NCI-H2196 (cell line): ENCODE results near the gene CAMK2B.

ENCODE experiments used
- DNase-seq: peaks from one replicate; lab custom pipeline; 2025; ENCODE audit not compliant: unreplicated experiment; lab: John Stamatoyannopoulos, UW

The CAMK2B gene

DNA sequence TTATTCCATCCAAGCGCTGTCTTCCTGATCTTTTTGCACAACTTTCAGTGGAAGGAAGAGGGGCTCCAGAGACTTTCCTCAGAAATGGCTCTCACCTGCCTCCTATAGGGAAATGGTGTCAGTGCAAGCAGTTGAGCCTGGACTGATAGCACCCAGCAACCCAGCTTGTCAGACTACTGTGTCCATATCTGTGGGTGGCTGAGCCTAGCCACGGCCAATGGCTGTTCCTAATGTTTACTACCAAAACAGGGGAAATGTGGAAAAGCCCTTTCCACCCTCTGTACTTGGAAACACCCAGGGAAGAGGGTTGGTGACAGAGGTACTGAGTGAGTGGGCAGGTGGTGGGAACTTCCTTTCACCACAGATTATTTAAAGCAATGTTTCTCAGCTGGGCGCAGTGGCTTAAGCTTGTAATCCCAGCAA lies 128.9 kb downstream of the CAMK2B start:
- peak; percentile 45 for DNase-seq

DNA sequence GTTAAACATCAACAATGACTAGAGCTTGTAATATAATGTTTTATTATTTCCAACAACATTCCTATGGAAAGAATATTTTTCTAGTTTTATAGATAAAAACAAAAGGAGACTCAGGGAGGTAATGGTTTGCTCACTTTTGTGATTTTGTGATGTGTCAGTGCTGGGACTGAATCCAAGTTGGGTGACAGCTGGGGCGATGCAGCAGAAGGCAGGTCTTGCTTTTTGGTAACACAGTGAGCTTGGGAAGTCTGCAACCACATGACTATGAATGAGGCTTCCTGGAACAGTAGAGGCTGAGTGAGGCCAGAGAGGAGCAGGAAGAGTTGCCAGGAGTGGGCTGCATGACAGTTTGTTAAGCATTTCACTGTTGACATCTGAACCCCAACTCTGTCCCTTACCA lies 129.5 kb downstream of the CAMK2B start:
- DNase-seq: no peak

DNA sequence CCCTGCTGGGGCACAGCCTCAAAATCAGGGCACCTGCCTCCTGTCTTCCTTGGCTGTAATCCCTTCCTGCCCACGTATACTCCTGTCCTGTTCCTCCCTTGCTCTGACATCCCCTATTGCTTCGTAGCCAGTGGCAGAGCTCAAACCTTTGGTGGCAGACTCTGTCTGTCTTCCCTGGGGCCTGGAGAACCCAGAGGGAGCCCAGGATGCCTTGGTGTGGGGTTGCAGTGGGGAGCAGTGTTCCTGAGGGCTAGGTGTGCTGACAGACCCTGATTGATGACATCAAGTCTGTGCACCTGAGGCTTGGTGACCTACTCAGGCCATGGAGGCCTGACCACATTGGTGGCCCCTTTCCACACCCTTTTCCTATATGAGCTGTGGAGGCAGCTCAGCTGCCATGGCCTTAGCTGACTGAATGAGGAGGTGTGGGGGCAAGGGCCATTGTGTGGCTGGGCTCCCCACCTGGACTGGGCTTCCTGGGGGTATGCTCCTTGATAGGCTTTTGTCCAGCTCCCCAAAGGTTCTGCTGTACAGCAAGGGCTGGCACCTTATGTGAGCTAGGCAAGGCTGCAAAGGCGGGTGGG lies 130.7 kb downstream of the CAMK2B start:
- no peak for DNase-seq

DNA sequence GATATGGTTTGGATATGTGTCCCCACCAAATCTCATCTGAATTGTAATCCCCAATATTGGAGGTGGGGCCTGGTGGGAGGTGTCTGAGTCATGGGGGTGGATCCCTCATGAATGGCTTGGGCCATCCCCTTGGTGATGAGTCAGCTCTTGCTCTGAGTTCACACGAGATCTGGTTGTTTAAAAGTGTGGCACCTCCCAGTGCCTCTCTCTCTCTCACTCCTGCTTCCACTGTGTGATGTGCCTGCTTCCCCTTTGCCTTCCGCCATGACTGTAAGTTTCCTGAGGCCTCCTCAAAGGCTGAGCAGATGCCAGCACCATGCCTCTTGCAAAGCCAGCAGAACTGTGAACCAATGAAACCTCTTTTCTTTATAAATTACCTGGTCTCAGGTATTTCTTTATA lies 131.3 kb downstream of the CAMK2B start:
- no peak for DNase-seq

DNA sequence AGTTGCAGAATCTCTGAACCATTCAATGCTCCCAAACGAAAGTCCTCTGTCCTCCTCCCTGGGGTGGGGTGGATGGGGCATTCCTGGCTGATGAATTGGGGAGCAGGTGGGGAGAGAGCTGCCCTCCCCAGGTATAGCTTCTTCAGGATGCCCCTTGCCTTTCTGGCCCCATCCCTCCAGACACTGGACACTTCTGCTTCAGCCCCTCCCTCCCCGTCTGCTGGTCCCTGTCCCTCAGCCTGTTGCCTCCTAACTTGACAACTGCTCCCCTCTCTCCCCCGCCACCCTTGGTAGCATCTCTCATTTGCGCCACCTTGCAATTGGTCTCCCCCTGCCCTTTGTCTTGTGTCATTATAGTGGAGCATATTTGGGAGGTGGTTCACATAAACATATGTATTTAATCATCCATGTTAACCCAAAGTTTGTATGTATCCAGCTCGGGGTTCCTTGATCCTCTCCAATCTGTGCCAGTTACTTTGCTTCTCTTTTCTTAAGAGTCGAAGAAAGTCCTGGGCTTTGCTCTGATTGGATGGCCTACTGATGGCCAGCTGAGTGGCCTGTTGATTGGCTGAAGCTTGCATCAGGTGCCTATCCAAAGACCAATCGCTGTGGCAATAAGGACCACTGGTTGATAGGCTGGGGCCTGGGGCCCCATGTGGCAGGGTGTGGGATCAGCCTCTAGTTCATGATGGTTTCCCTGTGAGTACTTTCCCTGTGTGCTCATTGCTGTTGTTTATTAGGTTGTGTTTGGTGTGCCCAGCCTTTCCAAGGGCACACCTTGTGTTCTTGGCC lies 132.2 kb downstream of the CAMK2B start:
- DNase-seq: no peak

DNA sequence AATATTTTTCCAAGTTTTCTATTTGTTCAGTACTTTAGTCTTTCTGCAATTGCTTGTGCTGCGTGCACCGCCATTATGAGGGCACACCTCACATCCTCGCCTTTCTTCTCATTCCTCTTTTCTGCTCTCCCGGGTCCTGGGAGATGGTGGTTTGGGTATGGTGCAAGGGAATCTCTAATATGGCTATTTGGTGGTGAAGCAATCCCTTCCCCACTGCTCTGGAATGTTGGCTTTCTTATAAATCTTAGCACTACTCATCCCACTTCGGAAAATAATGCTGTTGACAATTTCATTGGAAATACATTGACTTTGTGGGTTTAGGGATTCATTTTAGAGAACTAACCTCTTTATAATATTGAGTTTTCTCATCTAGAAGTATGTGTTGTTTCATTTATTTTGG lies 134.2 kb downstream of the CAMK2B start:
- DNase-seq: no peak

DNA sequence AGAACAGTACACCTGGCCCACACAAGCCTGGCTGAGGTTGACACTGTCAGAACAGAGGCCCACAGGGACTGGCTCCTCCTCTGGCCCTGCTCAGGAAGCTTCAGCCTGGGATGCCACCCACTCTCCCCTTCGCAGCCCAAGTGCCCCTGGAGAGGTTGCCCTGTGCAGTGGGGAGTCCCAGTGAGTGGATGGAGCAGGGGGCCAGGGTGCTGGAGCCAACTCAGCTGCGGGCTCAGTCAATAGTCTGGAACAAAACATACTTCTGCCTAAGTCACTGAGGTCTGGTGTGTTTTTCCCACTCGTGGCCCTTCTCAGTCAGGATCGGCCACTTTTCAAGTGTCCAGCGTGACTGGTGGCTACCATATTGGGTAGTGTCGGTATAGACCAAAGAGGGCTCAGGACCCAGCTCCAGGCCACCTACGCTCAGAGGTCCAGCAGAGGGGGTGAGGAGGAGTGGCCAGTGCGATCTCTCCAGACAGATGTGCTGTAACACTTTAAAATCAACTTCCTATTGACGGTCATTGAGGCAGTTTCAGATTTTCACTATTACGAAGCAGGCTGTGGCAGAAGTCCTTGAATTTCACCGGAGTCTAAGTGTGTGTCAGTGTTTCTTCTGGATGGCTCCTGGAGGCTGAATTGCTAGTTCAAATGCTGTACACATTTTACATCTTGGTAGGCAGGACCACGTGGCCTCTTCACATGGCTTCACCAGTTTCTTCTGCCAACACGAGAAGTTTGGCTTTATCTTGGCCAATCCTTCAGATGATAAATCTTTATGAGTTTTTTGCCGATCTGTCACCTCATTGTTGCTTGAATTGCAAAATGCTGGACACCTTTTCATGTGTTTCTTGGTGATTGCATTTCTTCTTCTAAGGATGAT lies 135.2 kb downstream of the CAMK2B start:
- no peak for DNase-seq

DNA sequence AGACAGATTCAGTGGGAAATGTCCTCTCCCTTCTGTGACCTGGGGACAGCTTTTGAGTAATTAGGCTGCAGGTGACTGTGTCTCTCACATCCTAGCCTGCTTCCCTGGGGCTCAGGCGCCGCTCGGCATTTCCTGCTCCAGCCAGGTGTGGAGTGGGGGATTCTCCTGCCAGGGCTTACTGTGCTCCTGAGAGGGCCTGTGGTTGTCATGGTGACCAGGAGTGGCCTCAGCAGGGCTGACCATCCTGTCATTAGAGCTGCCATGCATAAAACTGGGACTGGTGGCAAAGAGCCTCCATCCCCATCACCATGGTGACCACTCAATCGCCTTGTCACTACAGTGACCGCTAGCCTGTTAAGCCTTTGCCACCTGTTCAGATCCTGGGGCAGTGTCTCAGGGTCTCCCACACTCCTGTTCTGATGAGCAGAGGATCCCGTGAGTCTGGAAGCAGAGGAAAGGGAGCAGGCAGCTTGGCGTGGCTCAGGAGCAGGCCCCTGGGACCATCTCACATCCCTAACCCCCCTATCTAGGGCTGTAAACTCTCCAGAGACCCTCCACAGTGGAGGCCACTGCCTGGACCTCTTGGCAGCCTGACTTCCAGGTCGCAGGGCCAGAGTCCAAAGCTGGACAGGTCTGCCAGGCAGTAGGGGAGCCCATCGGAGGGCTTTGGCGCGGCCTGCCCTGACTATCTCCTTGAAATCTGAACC lies 136.0 kb downstream of the CAMK2B start, which contains the start of gene GCK:
Gene GCK (minus strand): TSS at position 154 of the 707 bp plus-strand sequence. CDS start 486 bp downstream, outside the sequence.
- peak; percentile 83 for DNase-seq

DNA sequence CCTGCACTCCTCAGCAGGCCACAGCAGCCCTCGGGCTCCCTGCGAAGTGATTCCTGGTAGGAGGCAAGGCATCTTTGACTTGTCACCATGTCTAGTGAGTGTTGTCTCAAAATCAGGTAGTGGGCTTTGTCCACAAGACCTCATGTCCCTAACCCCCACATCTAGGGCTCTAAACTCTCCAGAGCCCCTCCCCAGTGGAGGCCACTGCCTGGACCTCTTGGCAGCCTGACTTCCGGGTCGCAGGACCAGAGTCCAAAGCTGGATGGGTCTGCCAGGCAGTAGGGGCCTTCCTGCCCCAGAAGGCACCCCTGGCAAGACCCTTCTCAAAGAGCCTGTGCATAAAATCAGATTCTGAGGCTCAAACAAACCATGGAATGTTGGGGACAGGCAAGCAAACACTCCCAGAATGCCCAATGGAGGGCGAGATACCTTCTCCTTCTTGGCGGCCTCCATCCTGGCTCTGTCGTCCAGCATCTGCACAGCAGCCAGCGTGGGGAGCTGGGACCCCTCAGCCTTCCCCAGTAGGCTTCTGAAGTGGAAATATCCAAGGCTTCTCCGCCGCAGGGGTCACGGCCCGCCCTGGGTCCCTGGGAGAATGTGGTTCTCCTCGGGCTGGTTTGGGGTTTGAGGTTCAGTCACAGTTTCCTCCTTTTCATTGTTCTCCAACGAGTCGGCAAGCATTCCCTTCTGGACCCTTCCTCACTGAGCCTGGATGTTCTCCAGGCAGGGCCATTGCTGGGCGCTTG lies 136.7 kb downstream of the CAMK2B start:
- no peak for DNase-seq

DNA sequence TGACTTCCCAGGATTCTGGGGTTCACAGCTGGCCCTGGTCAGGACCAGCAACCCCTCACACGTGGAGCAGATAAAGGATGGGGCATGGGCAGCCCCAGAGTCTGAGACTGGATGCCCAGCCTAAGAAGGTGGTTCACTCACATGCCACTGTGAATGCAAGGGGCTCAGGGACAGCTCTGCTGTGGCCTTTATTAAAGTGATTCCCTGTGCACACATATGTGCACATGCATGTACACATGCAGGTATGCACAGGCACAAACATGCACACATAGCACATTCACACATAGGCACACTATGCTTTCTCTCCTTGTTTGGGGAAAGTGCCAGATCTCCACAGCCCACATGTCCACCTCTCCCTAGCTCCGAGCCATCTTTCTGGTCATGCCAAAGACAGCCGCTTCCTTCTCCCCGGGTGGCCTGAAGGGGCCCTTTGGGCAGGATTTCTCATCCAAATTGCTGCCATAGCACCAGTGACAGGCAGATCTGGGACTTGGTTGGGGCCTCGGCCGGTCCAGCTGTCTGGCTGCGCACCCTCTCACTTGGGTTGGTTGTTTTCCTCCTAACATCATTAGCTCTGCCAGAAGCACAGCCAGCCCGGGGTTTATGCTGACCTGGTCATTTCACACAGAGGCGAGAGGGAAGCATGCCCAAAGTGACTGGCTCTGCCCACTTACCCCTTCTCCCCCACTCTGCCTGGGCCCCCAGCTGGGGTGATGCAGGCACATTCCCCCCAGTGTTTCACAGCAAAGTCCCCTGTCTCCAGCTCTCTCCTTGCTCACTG lies 137.6 kb downstream of the CAMK2B start:
- no peak for DNase-seq

DNA sequence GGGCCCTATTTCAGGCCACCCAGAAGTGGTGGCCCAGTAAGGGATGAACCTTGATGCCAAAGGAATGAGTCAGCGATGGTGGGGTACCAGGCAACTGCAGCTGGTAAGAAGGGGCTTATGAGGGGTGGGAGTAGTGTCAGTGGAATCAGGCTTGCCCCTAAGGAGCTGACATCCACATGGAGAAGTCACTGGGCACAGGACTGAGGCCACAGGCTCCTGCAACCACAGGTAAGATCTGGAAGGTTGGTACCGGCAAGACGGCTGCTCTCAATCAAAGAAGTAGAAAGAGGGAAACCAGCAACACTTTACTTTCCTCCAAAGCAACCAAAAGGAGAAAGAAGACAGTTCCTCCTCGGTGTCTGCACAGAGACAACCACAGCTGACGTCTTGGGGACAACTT lies 138.7 kb downstream of the CAMK2B start:
- DNase-seq: no peak

DNA sequence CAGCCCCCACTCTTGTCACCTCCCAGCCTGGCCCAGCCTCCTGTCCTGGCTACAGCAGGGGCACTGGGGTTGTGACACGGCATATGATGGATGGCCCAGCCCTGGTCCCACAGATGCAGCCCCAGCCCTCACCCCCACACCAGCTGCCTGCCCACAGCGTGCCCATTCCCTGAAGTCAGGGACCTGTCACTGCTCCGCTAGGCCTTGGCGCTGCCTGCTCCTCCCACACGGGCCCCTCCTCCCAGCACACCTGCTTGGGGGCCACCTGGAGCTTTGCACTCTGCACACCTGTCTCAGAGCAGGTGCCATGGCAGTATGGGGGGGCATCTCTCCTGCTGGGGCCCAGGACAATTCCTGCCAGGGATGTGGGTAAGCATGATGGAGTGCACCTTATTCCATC lies 139.7 kb downstream of the CAMK2B start:
- DNase-seq: peak; percentile 7

DNA sequence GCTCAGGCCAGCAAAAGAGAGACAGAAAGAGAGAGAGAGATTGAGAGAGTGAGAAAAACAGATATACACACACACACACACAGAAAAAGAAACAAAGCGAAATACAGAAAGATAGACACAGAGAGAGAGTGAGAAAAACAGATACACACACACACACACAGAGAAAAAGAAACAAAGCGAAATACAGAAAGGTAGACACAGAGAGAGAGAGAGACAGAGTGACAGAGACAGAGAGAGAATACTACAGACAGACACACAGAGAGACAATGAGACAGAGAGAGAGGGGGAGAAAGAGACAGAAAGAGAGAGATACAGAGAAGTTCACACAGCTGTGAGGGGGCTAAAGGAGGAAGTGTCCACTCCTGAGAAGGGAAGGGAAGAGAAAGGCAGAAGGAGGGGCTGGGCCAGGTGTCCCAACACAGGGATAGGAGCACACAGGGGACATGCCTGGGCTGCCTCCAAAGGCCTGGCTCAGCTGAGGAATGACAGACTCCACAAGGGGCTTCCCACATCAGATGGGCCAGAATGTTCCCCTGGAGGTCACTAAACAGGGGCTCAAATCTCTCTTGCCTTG lies 140.4 kb downstream of the CAMK2B start:
- DNase-seq: no peak

DNA sequence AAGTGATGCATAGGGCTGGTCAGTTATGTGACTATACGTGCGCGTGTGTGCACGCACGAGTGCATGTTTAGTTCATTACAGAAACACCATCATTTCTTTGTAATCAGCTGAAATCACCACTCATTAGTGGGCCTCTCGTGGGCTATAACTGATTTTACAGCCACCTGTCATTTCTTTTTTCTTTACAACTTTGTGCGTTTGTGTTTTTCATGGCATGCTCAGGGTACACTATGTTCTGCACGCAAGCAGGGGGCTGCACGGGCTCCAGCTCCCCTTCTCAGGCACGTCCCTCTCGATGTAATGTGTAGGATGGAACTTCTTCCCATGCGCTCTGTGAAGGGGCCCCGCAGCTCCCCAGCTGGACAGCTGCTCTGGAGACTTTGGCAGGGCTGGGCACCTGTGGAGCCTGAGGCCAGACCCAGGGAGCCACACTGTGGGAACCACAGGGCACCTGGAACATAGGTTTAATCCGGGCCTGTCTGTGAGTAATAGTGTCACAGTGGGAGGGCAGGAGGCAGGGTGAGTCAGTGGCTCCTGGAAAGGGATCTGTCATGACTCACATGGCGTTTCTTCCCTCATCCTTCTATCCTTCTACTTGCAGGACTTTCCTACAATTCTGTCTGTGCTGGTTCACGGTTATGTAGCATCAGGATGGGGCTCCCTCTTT lies 141.1 kb downstream of the CAMK2B start:
- DNase-seq: no peak

DNA sequence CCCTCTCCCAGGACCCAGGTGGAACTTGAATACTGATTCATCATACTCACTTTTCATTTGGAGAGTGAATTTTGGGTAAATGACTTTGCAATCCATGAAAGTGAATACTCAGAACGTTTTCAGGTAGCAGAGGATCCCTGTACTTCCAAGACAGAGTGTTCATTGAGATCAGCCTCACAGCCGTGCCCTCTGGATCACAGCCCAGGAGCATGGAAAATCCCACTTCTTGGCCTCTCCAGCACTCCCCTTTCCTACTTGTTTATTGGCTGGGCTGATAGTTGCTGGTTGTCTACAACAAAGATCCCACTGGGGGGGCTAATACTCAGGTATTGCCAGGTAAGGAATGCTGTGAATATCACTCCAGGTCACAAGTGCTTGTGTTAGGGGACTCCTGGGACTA lies 142.0 kb downstream of the CAMK2B start:
- no peak for DNase-seq

DNA sequence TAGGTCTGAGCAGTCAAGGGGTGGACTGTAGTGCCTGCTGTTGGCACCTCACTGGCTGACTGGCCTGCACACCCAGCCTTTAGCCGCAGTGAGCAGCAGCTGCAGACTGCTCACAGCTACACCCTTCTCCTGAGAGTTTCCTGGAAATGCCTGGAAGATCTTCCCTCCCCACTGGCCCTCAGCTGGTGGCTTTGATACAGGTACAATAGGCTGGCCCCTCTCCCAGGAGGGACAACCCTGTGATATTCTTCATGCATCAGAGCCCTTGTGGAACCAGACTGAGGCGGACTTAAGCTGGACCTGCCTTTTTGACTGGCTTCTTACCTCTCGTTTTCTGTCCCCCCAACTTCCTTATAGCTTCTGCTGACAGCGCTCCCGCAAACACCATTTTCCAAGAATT lies 142.6 kb downstream of the CAMK2B start:
- DNase-seq: no peak

DNA sequence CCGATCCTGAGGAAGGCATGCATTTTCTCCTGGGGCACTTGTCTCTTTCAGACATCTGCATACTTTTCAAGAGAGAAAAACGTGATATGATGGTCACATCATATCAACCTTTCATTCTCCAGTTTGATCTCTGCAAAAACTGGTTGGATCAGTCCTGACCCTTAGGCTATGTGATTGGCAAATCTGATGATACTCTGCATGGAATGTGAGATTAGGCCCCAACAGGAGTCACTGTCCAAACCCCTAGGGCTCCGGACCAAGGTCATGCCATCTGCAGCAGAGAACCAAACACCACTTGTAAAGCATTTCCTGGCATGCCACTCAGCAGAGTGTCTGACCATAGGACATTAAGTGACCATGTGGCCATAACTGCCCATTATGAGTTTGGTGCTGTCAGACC lies 144.8 kb downstream of the CAMK2B start:
- DNase-seq: no peak

DNA sequence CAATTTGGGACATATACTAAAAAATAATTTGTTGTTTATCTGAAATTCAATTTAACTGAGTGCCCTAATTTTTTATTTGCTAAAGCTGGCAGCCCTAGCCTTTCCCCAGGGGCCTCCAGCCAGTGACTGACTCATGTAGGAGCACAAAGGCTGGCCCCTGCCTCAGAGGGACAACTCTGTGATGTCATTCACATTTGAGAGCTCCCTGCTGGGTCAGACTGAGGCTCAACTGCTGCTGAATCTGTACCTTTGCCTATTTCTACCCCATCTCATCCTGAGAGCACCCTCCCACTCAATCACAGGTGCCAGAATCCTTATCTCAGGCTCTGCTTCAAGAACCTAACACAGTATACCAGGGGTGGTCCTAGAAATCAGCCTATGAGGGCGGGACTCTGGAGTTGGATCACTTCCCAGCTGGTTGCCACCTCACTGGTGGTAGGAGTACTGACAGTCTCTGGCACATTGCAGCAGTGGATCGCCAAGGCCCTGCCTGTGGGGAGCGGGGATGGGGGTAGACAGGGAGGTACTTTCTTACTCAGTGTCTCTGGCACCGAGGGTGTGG lies 147.7 kb downstream of the CAMK2B start:
- no peak for DNase-seq
